Activated effector memory CD4-positive, alpha-beta T cell treated with Interleukin-2 at 50 U/mL for 16 hours (primary cell): Measurements from ENCODE around the gene ASTN1.

Experiments
- DNase-seq: peaks from one replicate; pipeline ENCODE4 v3.0.0-alpha.2; 2020

ASTN1 gene

GRCh38 chr1:177162243-177162642 lies 2.3 kb downstream of the ASTN1 start:
- no peak for DNase-seq

DNA sequence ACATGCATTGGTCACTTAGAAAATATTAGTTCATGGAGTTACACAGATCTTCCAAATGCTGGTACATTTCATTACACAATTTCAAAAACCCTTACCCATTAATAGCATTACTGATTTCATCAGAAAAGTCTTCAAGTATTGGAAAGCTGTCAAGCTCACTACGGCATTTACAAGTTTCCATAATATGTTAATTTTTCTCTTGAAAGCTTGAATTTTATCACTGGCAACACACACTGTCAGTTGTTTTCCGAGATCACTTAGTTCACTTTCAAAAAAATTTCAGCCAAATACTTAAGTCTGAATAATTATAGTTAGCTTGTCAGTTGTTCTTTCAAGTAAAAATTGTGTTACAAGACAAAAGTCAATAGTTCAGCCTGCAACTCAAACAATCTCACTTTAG lies 18.0 kb downstream of the ASTN1 start:
- DNase-seq, result no peak

DNA sequence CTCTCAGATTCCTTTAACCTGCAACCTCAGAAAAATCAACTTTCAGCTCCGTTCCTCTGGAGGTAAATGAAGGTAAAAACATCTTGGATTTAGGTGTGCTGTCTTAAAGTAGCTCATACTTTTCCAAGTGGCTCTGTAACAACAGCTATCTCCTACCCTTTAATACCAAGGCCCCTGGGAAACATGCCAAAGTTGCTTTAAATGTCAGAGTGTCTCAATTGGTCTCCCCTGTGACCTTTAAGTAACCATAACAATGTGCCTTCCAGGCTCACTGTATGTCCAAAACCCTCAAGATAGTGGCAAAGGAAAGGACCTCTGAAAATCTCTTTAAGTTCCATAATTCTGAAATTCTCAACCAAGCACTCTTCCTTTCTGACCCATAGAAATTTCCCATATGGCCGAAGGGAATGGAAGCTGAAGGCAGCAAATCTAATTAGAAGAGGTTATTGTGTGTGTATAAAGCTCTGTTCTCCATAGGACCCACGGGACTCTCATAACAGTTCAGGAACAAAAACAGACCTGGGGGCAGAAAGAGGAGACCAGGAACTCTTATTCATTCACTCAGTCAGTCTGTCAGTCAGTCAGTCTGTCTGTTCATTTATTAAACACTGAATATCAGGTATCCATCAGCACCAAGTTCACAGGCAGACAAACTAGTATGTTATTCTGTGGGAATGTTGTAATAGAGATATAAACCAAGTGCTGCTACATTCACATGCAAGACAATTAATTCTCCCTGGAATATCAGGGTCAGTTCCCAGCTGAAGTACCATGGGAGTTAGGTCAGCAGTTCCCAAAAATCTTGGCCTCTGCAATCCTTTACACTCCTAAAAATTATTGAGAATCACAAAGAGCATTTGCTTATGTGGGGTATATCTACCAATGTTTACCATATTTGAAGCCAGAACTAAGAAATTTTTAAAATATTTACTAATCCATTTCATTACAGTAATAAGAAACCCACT lies 19.1 kb downstream of the ASTN1 start:
- DNase-seq, result no peak

DNA sequence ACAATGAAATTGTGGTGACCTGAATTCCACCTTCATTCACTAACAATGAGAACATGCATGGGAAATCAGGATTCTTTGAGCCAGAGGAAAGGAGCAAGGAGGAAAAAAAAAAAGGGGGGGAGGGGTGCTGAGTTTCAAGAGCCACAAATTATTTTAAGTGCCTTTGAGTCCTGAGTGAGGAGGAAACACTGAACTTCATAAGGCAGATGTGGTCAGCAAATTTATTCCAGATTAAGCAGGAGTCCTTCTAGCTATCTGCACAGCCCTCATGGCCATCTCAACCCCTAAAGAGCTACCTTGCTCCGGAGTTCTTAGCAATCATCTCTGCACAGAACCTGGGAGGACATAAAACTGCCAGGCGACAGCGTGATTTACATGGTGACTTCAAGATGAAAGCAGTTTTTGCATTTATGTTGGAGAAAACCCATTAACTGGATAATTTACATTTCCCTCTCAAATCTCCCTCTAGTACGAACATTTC lies 21.7 kb downstream of the ASTN1 start:
- DNase-seq, result no peak

DNA sequence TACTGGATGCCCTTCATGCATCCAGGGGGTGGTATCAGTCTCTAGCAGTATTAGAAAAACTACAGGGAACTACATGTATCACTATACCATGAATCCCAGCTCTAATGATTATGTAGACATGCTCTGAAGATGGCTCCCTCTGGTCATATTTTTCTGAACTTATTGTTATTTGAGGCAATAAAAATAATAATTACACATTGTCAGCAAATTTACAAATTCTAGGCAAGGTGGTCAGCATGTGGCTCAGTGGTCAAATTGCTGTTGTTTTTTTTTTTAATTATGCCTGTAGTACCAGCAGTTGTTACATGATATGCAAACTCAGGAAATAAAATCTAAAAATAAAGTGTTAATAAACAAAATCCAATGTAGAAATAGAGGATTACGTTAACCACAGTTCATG lies 22.5 kb downstream of the ASTN1 start:
- DNase-seq, result no peak

GRCh38 chr1:177138347-177138746 lies 26.2 kb downstream of the ASTN1 start:
- no peak for DNase-seq

DNA sequence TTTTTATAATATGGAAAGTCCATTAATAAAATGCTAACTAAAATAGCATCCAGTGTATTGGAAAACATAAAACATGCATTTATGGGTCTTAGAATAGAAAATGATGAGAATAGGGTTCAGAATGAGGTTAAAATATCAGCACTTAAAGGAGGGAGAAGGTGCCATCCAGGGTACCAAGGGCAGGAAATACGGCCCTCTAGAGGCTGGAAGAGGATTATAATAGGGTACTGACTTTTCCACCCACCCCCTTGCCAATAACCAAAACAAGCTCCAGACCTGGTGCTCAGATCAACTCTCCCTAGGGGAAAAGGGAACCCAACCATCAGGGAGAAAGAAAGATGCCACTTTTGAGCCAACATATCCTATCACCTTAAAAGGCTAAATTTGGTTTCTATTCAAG lies 26.7 kb downstream of the ASTN1 start:
- DNase-seq, result no peak

GRCh38 chr1:177135250-177135649 lies 29.3 kb downstream of the ASTN1 start:
- no peak for DNase-seq

- no peak for DNase-seq
Measured at GRCh38 chr1:177133977-177134538, 30.5 kb downstream of the ASTN1 start.

DNA sequence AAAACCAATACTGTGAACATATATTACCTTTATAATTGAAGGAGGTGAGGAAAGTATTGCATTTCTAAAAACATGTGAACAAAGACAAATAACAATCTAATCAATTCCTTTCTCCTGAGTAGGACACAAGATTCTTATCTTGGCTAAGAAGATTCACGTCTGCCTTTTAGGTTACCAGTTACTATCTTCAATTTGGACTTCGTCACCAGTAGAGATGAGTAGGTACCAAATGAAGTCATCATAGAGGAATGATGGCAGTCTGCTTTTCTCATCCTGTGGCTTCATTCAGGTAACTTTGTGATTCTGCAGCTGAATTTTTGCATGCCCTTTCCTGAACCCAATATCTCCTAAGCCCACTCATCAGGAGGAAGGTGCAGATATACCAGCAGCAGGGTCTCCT lies 32.4 kb downstream of the ASTN1 start:
- DNase-seq, result no peak

DNA sequence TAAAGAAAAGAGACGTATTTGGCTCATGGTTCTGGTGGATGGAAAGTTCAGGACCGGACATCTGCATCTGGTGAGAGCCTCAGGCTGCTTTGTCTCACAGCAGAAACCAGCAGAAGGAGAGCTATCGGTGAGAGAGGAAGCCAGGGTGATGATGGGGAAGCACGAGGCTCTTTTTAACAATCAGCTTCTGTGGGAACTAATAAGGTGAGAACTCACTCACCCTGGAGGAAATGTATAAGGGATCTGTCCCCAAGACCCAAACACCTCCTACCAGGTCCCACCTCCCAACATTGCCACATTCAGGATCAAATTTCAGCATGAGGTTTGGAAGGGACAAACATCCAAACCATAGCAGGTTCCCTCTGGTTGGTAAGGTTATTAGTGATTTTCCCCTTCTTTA lies 32.8 kb downstream of the ASTN1 start:
- no peak for DNase-seq

GRCh38 chr1:177130451-177130945 lies 34.0 kb downstream of the ASTN1 start:
- DNase-seq, result no peak

- no peak for DNase-seq
Measured at GRCh38 chr1:177128665-177129281, 35.7 kb downstream of the ASTN1 start.

GRCh38 chr1:177126267-177126666 lies 38.2 kb downstream of the ASTN1 start:
- no peak for DNase-seq

DNA sequence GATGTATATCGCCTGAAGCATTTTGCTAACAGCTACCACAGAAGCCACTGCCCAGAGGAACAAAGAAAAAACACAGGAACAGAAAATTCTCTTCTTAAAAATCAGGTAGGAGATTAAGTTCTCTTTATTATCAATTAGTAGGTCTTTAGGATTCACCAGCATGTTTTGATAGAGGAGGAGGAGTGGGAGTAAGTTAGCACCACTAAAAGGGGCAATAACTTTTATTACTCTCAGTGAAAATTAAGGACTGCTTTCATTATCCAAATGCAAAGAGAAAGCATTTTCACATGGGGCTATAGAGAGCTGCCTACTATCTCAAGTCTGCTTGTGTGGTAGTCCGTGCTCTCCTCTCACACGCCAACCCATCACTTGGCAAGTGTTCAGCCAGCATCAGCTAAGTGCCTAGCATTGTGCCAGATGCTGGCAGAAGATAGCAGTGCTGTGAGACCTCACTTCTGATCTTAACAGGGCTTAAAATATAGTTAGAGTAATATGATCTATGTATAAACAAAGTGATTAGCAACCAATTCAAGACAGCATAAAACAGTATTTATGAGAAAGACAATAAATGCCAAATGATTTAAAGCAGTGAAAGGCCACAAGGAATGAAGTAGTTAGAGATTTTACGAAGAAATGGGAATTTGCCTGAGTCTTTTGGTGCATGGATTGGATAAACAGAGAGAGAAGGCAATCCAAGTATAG lies 39.8 kb downstream of the ASTN1 start:
- DNase-seq, result no peak

GRCh38 chr1:177122461-177123251 lies 41.9 kb downstream of the ASTN1 start:
- DNase-seq, result no peak

GRCh38 chr1:177119311-177119710 lies 45.2 kb downstream of the ASTN1 start:
- no peak for DNase-seq

DNA sequence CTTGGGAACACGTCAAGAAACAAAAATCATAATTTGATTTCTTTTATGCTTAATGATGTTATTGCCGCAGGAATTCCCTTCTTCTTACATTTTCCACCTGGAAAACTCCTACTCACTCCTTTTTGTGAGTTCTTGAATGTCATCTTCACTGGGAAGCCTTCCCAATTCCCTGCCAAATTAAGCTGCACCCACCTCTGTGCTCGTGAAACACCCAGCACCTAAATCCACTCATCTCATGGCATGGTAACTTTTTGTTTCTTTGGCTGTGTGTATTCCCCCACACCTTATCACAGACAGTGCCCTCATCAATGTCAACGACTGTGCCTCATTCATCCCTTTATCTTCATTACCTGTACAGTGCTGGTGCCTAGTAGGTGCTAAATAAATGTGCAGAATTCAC lies 45.6 kb downstream of the ASTN1 start:
- DNase-seq, result no peak

- DNase-seq, result no peak
Measured at GRCh38 chr1:177116941-177117340, 47.6 kb downstream of the ASTN1 start.

DNA sequence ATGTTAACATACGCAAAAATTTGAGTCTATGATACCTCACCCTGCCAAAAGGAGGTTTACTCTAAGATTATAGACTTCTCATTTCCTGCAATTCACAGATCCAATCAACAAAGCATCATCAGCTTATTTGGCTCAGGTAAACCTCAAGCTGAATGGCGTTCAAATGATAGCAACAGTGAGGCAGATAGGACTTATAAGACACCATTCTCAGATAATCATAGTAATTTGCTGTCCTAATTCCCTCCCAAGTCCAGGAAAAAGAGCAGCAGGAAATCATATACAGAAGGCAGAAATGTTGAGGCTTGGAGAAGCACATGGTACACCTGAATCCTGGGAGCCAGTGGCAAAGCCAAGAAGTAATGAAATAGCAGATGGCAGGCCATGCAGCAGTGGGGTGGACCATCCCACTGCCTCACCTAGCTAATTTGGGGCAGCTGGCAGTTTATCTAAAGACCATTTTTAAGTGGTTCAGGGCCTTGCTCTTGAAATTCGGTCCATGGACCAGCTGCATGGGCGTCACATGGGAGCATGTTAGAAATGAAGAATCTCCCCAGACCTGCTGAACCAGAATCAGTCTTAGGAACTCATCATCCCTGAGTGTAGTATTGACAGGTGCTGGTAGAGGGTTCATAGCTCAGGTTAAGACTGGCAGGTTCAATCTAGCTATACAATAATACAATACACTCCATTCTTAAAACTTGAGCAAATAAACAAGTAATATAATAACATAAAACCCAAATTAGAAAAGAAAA lies 57.7 kb downstream of the ASTN1 start:
- DNase-seq, result no peak

DNA sequence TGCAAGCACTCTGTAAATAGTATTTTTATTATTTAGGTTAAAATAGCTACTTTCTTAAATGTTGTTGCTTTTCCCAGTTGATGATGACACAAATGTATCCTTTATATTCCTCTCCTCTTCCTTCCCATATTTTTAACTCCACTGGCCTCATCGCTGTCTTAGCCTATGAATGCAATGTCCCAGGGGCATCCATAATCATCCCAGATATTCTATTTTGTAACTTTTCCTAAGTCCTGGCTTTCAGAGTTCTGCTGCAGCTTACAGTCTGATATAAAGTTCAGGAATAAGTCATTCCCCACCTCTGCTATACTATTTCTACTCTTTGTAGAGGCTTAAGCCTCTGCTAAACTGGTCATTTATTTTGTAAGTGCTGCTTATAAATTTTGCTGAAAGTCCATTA lies 58.3 kb downstream of the ASTN1 start:
- DNase-seq, result no peak
